Peyer's patch (tissue), 4 donors: ENCODE results near the gene ERVV-1.

Experiments
- POLR2A ChIP-seq, 2 donors: fragments of 450-650 bp; IDR thresholded peaks; one replicate each; pipeline ENCODE4 v1.5.1; 2017; ENCODE audit warnings: antibody characterized with exemption in 2 of 2, mild to moderate bottlenecking in 2 of 2, moderate library complexity in 2 of 2
- TF ChIP-seq, protein P1 (sequence below), 6 experiments: fragments of 450-650 bp in 4 of 6; fragments of 200-600 bp in 2 of 6; sonication (generic) in 1 of 6; IDR thresholded peaks; one replicate each; pipeline ENCODE4 v1.5.1; 2017 to 2019; ENCODE audit warnings: antibody characterized with exemption in 6 of 6, mild to moderate bottlenecking in 3 of 6, moderate library complexity in 1 of 6

GRCh38 chr19:52988506-52988905, 25.2 kb upstream of the ERVV-1 start:
- TF ChIP-seq, protein P1, sequence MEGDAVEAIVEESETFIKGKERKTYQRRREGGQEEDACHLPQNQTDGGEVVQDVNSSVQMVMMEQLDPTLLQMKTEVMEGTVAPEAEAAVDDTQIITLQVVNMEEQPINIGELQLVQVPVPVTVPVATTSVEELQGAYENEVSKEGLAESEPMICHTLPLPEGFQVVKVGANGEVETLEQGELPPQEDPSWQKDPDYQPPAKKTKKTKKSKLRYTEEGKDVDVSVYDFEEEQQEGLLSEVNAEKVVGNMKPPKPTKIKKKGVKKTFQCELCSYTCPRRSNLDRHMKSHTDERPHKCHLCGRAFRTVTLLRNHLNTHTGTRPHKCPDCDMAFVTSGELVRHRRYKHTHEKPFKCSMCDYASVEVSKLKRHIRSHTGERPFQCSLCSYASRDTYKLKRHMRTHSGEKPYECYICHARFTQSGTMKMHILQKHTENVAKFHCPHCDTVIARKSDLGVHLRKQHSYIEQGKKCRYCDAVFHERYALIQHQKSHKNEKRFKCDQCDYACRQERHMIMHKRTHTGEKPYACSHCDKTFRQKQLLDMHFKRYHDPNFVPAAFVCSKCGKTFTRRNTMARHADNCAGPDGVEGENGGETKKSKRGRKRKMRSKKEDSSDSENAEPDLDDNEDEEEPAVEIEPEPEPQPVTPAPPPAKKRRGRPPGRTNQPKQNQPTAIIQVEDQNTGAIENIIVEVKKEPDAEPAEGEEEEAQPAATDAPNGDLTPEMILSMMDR (IDR thresholded peaks at IDR 0.05): no peak
- TF ChIP-seq POLR2A (IDR thresholded peaks at IDR 0.05): no peak
